NB4 (cell line): ENCODE measurements around the gene DDX59.

ENCODE experiments used
- MYC ChIP-seq: IDR thresholded peaks from 2 replicates; pipeline ENCODE4 v1.6.1; 2011; ENCODE audit warnings: low read depth, low read length
- TF ChIP-seq, protein P1 (sequence below): IDR thresholded peaks from one replicate; pipeline ENCODE4 v1.5.1; 2012; ENCODE audit warnings: low read depth, low read length
- TF ChIP-seq, protein P2 (sequence below): IDR thresholded peaks from 2 replicates; pipeline ENCODE4 v1.6.1; 2011; ENCODE audit warnings: low read depth, low read length

DNA sequence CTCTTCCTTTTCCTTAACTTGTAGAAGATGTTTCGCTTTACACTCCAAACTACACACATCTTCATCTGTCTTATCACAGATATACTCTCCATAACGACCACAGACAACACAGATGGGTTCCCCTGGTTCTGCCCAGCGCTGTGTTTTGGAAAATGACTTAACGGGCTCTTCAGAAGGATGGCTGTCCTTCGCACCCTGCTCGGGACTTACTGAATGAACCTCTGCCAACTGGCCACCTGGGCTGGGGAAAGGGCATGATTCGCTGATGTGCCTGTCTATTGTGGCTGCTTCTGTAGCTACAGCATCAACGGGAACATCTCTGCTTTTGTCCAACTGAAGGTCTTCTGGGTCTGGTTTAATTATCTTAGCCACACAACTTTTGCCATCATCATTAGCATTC, 3.4 kb downstream of the DDX59 start:
- TF ChIP-seq, protein P1, sequence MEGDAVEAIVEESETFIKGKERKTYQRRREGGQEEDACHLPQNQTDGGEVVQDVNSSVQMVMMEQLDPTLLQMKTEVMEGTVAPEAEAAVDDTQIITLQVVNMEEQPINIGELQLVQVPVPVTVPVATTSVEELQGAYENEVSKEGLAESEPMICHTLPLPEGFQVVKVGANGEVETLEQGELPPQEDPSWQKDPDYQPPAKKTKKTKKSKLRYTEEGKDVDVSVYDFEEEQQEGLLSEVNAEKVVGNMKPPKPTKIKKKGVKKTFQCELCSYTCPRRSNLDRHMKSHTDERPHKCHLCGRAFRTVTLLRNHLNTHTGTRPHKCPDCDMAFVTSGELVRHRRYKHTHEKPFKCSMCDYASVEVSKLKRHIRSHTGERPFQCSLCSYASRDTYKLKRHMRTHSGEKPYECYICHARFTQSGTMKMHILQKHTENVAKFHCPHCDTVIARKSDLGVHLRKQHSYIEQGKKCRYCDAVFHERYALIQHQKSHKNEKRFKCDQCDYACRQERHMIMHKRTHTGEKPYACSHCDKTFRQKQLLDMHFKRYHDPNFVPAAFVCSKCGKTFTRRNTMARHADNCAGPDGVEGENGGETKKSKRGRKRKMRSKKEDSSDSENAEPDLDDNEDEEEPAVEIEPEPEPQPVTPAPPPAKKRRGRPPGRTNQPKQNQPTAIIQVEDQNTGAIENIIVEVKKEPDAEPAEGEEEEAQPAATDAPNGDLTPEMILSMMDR = no peak
- no peak for TF ChIP-seq MYC
- TF ChIP-seq, protein P2, sequence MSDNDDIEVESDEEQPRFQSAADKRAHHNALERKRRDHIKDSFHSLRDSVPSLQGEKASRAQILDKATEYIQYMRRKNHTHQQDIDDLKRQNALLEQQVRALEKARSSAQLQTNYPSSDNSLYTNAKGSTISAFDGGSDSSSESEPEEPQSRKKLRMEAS = no peak
